HG03442 (cell line): ENCODE data around the gene METTL21A.
A peak's percentile ranks its signal among the peaks of the same experiment; 100 is the strongest.

Experiments used
- ATAC-seq: cut with Tn5 transposase; IDR thresholded peaks from one replicate; pipeline ENCODE4 v1.9.1; 2021; ENCODE audit warnings: mild to moderate bottlenecking, moderate library complexity; ENCODE audit not compliant: unreplicated experiment

METTL21A gene

DNA sequence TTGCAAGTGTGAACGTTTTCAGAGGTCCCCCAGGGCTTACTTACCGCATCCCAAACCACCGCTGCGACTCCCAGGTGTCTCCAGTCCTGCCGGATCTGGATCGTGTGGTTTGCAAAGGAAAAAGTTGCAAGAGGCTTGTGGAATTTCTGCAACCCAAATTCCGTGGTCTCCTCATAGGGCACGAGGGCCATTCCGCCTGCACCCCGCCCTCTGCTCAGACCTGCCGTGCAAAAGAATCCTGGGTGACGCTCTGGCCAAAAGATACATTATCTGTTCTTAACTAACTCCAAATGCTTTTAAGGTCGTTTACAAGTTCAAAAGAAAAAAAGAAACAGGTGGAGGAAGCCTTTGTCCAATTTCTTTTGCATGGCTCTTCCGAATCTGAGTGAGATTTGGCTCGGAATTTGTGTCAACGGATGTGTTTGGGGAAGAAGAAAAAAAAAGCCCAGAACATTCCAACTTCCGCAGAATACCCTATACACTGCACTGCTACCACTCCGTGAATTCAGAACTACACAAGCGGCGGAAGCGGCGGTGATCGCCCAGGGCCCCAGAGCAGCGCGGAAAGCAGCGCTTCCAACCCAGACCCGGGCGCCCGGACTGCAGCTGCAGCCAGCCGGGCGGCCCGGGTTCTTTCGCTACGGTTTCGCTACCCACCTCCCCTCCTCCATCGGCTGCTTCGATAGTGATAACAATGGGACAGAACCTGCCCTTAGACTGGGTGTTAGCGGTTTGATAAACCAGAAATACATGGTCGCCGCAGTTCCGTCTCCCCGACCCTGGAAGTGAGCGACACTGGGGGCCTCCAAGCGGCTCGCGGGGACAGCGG, 795 bp downstream of the METTL21A start:
- ATAC-seq: peak; percentile 33

GRCh38 chr2:207621501-207622039, 3.6 kb downstream of the METTL21A start:
- no peak for ATAC-seq

GRCh38 chr2:207619764-207620203, 5.4 kb downstream of the METTL21A start:
- ATAC-seq: peak; percentile 39

DNA sequence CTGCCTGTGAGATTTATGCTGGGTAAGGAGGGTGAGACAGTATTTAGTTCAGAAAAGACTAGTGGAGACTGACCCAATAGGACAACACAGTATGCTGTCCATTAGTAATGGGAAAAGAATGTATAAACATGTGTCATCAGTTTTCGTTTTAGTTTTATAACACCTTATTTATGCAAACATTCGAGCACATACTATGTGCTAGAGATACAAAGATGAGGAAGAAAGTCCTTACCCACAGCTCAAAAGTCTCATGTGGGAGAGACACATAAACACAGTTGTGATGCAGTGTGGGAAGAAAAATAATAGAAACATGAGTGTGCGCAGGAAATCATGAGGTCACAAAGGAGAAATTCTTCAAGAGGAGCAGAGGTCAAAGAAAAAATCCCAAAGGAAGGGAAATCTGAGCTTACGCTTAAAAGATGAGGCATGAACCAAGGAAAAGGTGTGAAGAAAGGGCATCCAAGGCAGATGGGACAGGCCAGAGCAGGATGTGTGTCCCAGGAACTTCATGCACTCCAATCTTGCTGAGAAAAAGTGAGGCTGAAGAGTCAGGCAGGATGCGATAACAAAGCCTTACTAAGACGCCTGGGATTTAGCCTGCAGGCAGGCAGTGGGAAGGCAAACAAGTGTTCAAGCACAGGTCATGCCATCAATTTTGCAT, 8.1 kb downstream of the METTL21A start:
- ATAC-seq: no peak

DNA sequence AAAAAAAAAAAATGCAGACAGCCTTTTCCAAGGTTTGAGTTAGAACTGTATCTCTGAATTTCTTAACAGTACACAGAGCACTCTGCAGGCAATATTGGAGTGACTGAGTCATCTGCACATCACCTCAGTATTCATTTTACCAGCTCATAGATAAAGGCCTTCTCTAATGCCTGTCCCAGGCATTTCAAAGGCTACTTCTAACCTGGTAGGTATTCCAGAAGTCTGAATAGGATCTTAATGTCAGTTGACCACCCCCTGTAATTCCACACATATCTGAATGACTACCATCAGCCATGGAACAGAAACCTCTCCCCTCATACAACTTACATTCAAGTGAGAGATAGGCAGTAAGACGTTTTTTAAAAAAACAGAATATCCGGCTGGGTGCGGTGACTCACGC, 9.0 kb downstream of the METTL21A start:
- ATAC-seq: no peak

GRCh38 chr2:207614824-207615223, 10.4 kb downstream of the METTL21A start:
- ATAC-seq: no peak

- no peak for ATAC-seq
Observed at GRCh38 chr2:207612714-207613113, 12.5 kb downstream of the METTL21A start.

DNA sequence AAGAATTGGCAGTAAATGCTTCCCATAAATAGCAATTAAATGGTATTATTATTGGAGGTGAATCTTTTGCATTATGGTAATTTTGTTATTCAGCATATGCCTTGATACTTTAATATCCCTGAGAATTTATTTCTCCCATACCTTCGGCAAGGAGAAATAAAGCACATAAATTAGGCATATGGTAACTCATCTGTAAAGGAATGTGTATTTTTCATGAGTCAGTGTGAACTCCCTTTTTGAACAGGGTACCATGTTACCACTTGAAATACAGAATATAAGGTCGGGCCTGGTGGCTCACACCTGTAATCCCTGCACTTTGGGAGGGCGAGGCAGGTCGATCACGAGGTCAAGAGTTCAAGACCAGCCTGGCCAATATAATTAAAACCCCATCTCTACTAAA, 18.4 kb downstream of the METTL21A start:
- ATAC-seq: no peak

GRCh38 chr2:207606399-207606798, 18.8 kb downstream of the METTL21A start:
- ATAC-seq: no peak

DNA sequence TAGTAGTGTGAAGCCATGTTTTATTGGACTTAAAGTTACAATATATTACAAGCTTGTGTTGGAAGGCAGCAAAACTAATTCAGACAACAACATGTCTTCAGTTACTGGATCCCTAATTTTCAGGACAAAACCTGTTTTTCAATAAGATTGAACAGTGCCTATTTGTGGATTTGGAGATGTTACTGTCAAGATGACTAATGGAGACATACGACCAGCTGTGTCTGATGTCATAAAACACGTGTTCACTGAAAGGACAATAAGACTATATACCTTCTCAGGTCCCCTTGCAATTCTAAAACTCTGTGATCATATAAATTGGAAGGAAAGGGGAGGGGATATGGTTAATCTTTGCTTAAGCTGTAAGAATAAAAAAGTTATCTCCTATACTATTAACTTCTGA, 21.7 kb downstream of the METTL21A start:
- no peak for ATAC-seq

DNA sequence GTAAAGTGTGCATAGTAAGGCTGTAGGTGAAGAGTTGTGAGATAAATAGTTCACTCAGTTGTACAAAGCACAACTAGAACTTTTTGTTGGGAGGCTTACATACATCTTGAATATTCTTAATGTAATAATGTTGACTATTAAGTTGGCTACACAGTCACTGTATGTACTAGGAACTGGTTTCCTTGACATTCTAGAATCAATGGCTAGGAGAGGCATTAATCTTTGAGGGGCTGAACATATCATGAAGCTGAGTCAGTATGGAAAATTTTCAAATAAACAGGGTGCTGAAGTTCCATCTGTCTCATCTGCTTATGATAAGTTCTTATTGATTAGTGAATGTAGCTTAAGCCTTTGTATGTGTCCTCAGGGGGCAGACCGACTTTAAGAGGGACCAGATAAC, 23.4 kb downstream of the METTL21A start:
- ATAC-seq: no peak

- ATAC-seq: no peak
Observed at GRCh38 chr2:207600231-207600630, 25.0 kb downstream of the METTL21A start.

- ATAC-seq: no peak
Observed at GRCh38 chr2:207599636-207600035, 25.6 kb downstream of the METTL21A start.

- no peak for ATAC-seq
Observed at GRCh38 chr2:207594731-207595130, 30.5 kb downstream of the METTL21A start.

DNA sequence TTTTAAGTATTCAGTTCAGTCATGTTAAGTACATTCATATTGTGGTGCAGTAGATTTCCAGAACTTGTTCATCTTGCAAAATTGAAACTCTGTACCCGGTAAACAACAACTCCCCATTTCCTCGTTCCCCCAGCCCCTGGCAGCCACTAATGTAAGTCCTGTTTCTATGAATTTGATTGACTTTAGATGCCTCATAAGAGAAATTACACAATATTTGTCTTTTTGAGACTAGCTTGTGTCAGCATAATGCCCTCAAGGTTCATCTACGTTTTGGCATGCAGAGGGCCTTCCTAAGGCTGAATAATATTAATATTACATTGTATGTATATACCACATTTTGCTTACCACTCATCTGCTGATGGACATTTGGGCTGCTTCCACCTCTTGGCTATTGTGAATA, 30.9 kb downstream of the METTL21A start:
- ATAC-seq: no peak

- no peak for ATAC-seq
Observed at GRCh38 chr2:207593277-207593676, 31.9 kb downstream of the METTL21A start.

GRCh38 chr2:207589143-207589542, 36.1 kb downstream of the METTL21A start:
- no peak for ATAC-seq

DNA sequence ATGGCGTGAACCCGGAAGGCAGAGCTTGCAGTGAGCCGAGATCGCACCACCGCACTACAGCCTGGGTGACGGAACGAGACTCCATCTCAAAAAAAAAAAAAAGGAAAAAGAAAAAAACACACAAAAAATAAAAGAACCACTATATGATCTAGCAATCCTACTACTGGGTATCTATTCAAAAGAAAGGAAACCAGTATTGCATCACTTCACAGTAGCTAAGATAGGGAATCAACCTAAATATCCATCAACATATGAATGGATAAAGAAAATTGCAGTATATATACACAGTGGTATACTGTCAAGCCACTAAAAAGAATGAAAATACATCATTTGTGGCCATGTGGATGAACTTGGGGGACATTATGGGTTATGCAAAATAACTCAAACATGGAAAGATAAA, 37.9 kb downstream of the METTL21A start:
- no peak for ATAC-seq

GRCh38 chr2:207584952-207585351, 40.2 kb downstream of the METTL21A start:
- no peak for ATAC-seq

- ATAC-seq: no peak
Observed at GRCh38 chr2:207571370-207571769, 53.8 kb downstream of the METTL21A start.

- ATAC-seq: no peak
Observed at GRCh38 chr2:207567671-207568070, 57.5 kb downstream of the METTL21A start.
